IMR-90 (cell line): ENCODE results near the gene PSMG4. TPM values are rescaled to one million over a fixed set of nuclear protein-coding genes. Genes with fewer than 3 reads are reported as not detected.

ENCODE experiments used
- ATAC-seq: fragments of 200-7000 bp; cut with Tn5 transposase; 2 replicates; pipeline ENCODE4 v1.9.1; 2020; ENCODE audit warnings: low read depth, mild to moderate bottlenecking, moderate library complexity
- BruUV-seq: library from RNA; stranded (reverse); fragments of 400-500 nt; replicated peaks from 2 replicates; lab custom pipeline; 2021; lab: Mats Ljungman, UMichigan
- CTCF ChIA-PET: fragments of 300-600 bp; formaldehyde crosslinking; extraction: SDS; loops from one replicate; lab custom pipeline; 2021; ENCODE audit warnings: antibody characterized with exemption; lab: Yijun Ruan, JAX
- POLR2A ChIA-PET: fragments of 300-600 bp; sonication (Branson Sonifier 250); formaldehyde crosslinking; loops from one replicate; lab custom pipeline; 2022; ENCODE audit warnings: antibody characterized with exemption; ENCODE audit not compliant: unreplicated experiment; lab: Charles Lee
- DNase-seq: peaks from one replicate; pipeline ENCODE4 v3.0.0; 2013
- H2AFZ ChIP-seq: replicated peaks from 2 replicates; pipeline ENCODE3; 2013; ENCODE audit warnings: low read length, mild to moderate bottlenecking; ENCODE audit not compliant: poor library complexity
- H2AK5ac ChIP-seq: 2 replicates; pipeline ENCODE4 v1.6.1; 2013; ENCODE audit warnings: low read depth, low read length, inconsistent platforms
- H2AK9ac ChIP-seq: replicated peaks from 2 replicates; pipeline ENCODE3; 2013; ENCODE audit warnings: mild to moderate bottlenecking, low read depth, low read length, moderate library complexity; ENCODE audit not compliant: poor library complexity
- H2BK120ac ChIP-seq: 2 replicates; pipeline ENCODE4 v1.6.1; 2013; ENCODE audit warnings: low read depth, low read length, inconsistent platforms
- H2BK15ac ChIP-seq: 3 replicates; pipeline ENCODE4 v1.6.1; 2013; ENCODE audit warnings: low read depth, low read length, inconsistent platforms
- H2BK20ac ChIP-seq: 2 replicates; pipeline ENCODE4 v1.6.1; 2013; ENCODE audit warnings: low read depth, mild to moderate bottlenecking, inconsistent platforms, low read length, moderate library complexity
- H2BK5ac ChIP-seq: 2 replicates; pipeline ENCODE4 v1.6.1; 2013; ENCODE audit warnings: mild to moderate bottlenecking, low read depth, low read length, inconsistent platforms; ENCODE audit not compliant: poor library complexity, severe bottlenecking
- H3K14ac ChIP-seq: replicated peaks from 2 replicates; pipeline ENCODE4 v1.6.1; 2013; ENCODE audit warnings: low read depth, low read length, inconsistent platforms
- H3K18ac ChIP-seq: 2 replicates; pipeline ENCODE4 v1.6.1; 2013; ENCODE audit warnings: low read depth, low read length, control low read depth
- H3K23ac ChIP-seq: 2 replicates; pipeline ENCODE4 v1.6.1; 2013; ENCODE audit warnings: low read depth, low read length, inconsistent platforms
- H3K27ac ChIP-seq: 2 replicates; pipeline ENCODE4 v1.5.1; 2013; ENCODE audit warnings: mild to moderate bottlenecking, control low read depth, low read length; ENCODE audit not compliant: insufficient read depth
- H3K27me3 ChIP-seq: 2 replicates; pipeline ENCODE4 v1.6.1; 2013; ENCODE audit warnings: low read length; ENCODE audit not compliant: control insufficient read depth, insufficient read depth
- H3K36me3 ChIP-seq: 2 replicates; pipeline ENCODE4 v1.6.1; 2013; ENCODE audit warnings: low read length, mixed read lengths; ENCODE audit not compliant: control insufficient read depth, insufficient read depth
- H3K4ac ChIP-seq: 2 replicates; pipeline ENCODE4 v1.6.1; 2013; ENCODE audit warnings: low read depth, low read length, inconsistent platforms
- H3K4me1 ChIP-seq: 2 replicates; pipeline ENCODE4 v1.6.1; 2013; ENCODE audit warnings: low read length, mixed read lengths; ENCODE audit not compliant: control insufficient read depth, insufficient read depth
- H3K4me2 ChIP-seq: 2 replicates; pipeline ENCODE4 v1.6.1; 2013; ENCODE audit warnings: low read depth, mild to moderate bottlenecking, control low read depth, low read length, moderate library complexity
- H3K4me3 ChIP-seq: 2 replicates; pipeline ENCODE4 v1.5.1; 2013; ENCODE audit warnings: low read depth, mild to moderate bottlenecking, control low read depth, low read length, moderate library complexity; ENCODE audit not compliant: insufficient read depth
- H3K56ac ChIP-seq: 2 replicates; pipeline ENCODE4 v1.6.1; 2013; ENCODE audit warnings: low read length, inconsistent platforms; ENCODE audit not compliant: insufficient read depth; ENCODE audit errors: extremely low read depth
- H3K79me1 ChIP-seq, 2 experiments: 2 replicates each; pipeline ENCODE4 v1.6.1; 2013; ENCODE audit warnings: low read length in 2 of 2, inconsistent platforms in 1 of 2, low read depth in 1 of 2
- H3K9ac ChIP-seq: 2 replicates; pipeline ENCODE4 v1.6.1; 2013; ENCODE audit warnings: low read depth, low read length, control low read depth
- H3K9me1 ChIP-seq: 2 replicates; pipeline ENCODE4 v1.6.1; 2013; ENCODE audit warnings: low read length, inconsistent platforms; ENCODE audit not compliant: insufficient read depth
- H3K9me3 ChIP-seq: 2 replicates; pipeline ENCODE4 v1.6.1; 2013; ENCODE audit warnings: low read length; ENCODE audit not compliant: control insufficient read depth, insufficient read depth
- H4K20me1 ChIP-seq: 2 replicates; pipeline ENCODE4 v1.6.1; 2013; ENCODE audit warnings: low read length, inconsistent platforms; ENCODE audit not compliant: insufficient read depth
- H4K5ac ChIP-seq: 2 replicates; pipeline ENCODE4 v1.6.1; 2013; ENCODE audit warnings: mild to moderate bottlenecking, low read depth, low read length, control low read depth
- H4K8ac ChIP-seq, 2 experiments: 2 replicates each; pipeline ENCODE4 v1.6.1; 2013; ENCODE audit warnings: low read depth in 2 of 2, low read length in 2 of 2, control low read depth in 1 of 2, inconsistent platforms in 1 of 2
- H4K91ac ChIP-seq: 2 replicates; pipeline ENCODE4 v1.6.1; 2013; ENCODE audit warnings: low read depth, low read length, inconsistent platforms; ENCODE audit not compliant: insufficient read depth
- BHLHE40 ChIP-seq: fragments of 150-350 bp; IDR thresholded peaks from 2 replicates; pipeline ENCODE4 v1.6.1; 2016; ENCODE audit warnings: mild to moderate bottlenecking, low read depth, low read length
- CEBPB ChIP-seq: IDR thresholded peaks from 2 replicates; pipeline ENCODE4 v1.6.1; 2012; ENCODE audit warnings: low read depth, low read length, improper control_type of control experiment
- CTCF ChIP-seq: conservative IDR thresholded peaks from 2 replicates; pipeline ENCODE4 v1.5.1; 2012; ENCODE audit warnings: mild to moderate bottlenecking, low read depth, low read length, improper control_type of control experiment
- ELK1 ChIP-seq: fragments of 150-350 bp; IDR thresholded peaks from 2 replicates; pipeline ENCODE4 v1.6.1; 2016; ENCODE audit warnings: low read depth, mild to moderate bottlenecking, low read length, moderate library complexity, borderline replicate concordance
- MAFK ChIP-seq: IDR thresholded peaks from 2 replicates; pipeline ENCODE4 v1.6.1; 2012; ENCODE audit warnings: low read depth, low read length, improper control_type of control experiment
- MXI1 ChIP-seq: IDR thresholded peaks from 2 replicates; pipeline ENCODE4 v1.6.1; 2012; ENCODE audit warnings: low read depth, mild to moderate bottlenecking, low read length, moderate library complexity, borderline replicate concordance
- NFE2L2 ChIP-seq: fragments of 150-350 bp; IDR thresholded peaks from 2 replicates; pipeline ENCODE4 v1.6.1; 2016; ENCODE audit warnings: low read depth, mild to moderate bottlenecking, low read length
- RAD21 ChIP-seq: IDR thresholded peaks from 2 replicates; pipeline ENCODE4 v1.6.1; 2012; ENCODE audit warnings: low read length, improper control_type of control experiment
- RCOR1 ChIP-seq: IDR thresholded peaks from 2 replicates; pipeline ENCODE4 v1.6.1; 2012; ENCODE audit warnings: mild to moderate bottlenecking, low read length, improper control_type of control experiment; ENCODE audit not compliant: insufficient replicate concordance
- SMC3 ChIP-seq: fragments of 150-350 bp; IDR thresholded peaks from 2 replicates; pipeline ENCODE4 v1.6.1; 2016; ENCODE audit warnings: low read depth, mild to moderate bottlenecking, antibody characterized with exemption, low read length, moderate library complexity
- USF2 ChIP-seq: fragments of 150-350 bp; IDR thresholded peaks from 2 replicates; pipeline ENCODE4 v1.6.1; 2017; ENCODE audit warnings: mild to moderate bottlenecking, antibody characterized with exemption, low read length, low read depth
- WGBS, 2 experiments: methylation state at CpG; one replicate each; pipeline versions ENCODE4 v1.1.5 to v1.1.7; 2013; ENCODE audit warnings: missing lambda C conversion rate in 2 of 2; ENCODE audit not compliant: insufficient read length in 1 of 2; ENCODE audit errors: extremely low coverage in 2 of 2; 5-methylcytosine and 5-hydroxymethylcytosine counted together
- dilution Hi-C: fragments of 300-500 bp; cut with HindIII; formaldehyde crosslinking; loops from one replicate; pipeline ENCODE4 v1.14.3; 2018; ENCODE audit warnings: low sequenced_read_pairs; ENCODE audit not compliant: unreplicated experiment
- in situ Hi-C: fragments of 300-500 bp; cut with MboI; formaldehyde crosslinking; loops from 3 replicates; pipeline ENCODE4 v1.14.3; 2019; ENCODE audit warnings: low sequenced_read_pairs, inconsistent platforms, mixed read lengths
- intact Hi-C: fragments of 100-400 bp; cut with micrococcal nuclease; formaldehyde crosslinking; loops from 2 replicates; pipeline ENCODE4 v1.10.0; 2022
- polyA plus RNA-seq, 3 experiments: library from polyadenylated mRNA; depleted of rRNA; stranded (reverse); fragments of >200 nt; gene quantifications; 2 replicates each; pipeline ENCODE4 v1.2.3, GENCODE V29; 2012; ENCODE audit warnings: low replicate concordance in 1 of 3
- total RNA-seq: library from RNA; depleted of rRNA; stranded (reverse); fragments of >200 nt; gene quantifications from 2 replicates; pipeline ENCODE4 v1.2.3, GENCODE V29; 2012

Gene PSMG4
- total and polyA plus RNA-seq, 2 of the 4 experiments (the other 2 are of a cell fraction) = 5.6 to 13.4 TPM

GRCh38 chr6:3306848-3307247 lies 48.1 kb downstream of the PSMG4 start:
- H3K4me2 ChIP-seq = no peak overlapping the region
- H4K91ac ChIP-seq = no peak overlapping the region
- no peaks in the 10 kb centered on the region for H3K9me1 ChIP-seq
- H3K23ac ChIP-seq = no peak overlapping the region
- H3K36me3 ChIP-seq = no peaks in the 10 kb centered on the region
- no peak overlapping the region for H2AK5ac ChIP-seq
- H3K27ac ChIP-seq = no peak overlapping the region
- no peaks in the 10 kb centered on the region for H3K79me1 ChIP-seq
- no peak overlapping the region for H3K56ac ChIP-seq
- no peak overlapping the region for H2BK5ac ChIP-seq
- no peak overlapping the region for H3K14ac ChIP-seq
- ChIA-PET POLR2A (no interaction called here), CTCF (no interaction called here)
- dilution Hi-C loops (no loop called here), intact Hi-C loops (no loop called here), in situ Hi-C loops (no loop called here)
- H2BK20ac ChIP-seq = no peak overlapping the region
- H2BK120ac ChIP-seq = no peak overlapping the region
- no peaks in the 10 kb centered on the region for H4K20me1 ChIP-seq
- 95% methylated on average over 4 of the region's 10 CpGs; no CpG with 5 or more reads in 1 of the 2 experiments for WGBS, 2 experiments
- peaks cover 10% of the 10 kb centered on the region for H3K9me3 ChIP-seq
- no peak overlapping the region for H3K18ac ChIP-seq
- H2AK9ac ChIP-seq = no peak overlapping the region
- no peak overlapping the region for H3K4me3 ChIP-seq
- H4K5ac ChIP-seq = no peak overlapping the region
- DNase-seq (no peak), ATAC-seq (no peak)
- TF ChIP-seq CEBPB (no peak), MXI1 (no peak), RAD21 (no peak), MAFK (no peak), CTCF (no peak), NFE2L2 (no peak), BHLHE40 (no peak), SMC3 (no peak), ELK1 (no peak), RCOR1 (no peak), USF2 (no peak)
- peaks cover 26% of the 10 kb centered on the region for H3K27me3 ChIP-seq
- no peak overlapping the region for H4K8ac ChIP-seq
- BruUV-seq = no TSS peak
- H3K4ac ChIP-seq = no peak overlapping the region
- H2BK15ac ChIP-seq = no peak overlapping the region
- H3K4me1 ChIP-seq = no peaks in the 10 kb centered on the region
- no peak overlapping the region for H3K9ac ChIP-seq
- H2AFZ ChIP-seq = no peak overlapping the region
